OCI-LY3 (cell line): ENCODE measurements around the gene PARD3.

Source experiments
- H2AFZ ChIP-seq: fragments of 200-600, 300-600 bp; shearing (Covaris generic); 2 replicates; pipeline ENCODE4 v1.6.0; 2014; ENCODE audit warnings: antibody characterized with exemption, low read depth, low read length
- H3K27ac ChIP-seq: fragments of 200-600, 300-600 bp; sonication (generic); 2 replicates; pipeline ENCODE4 v1.5.1; 2014; ENCODE audit warnings: mild to moderate bottlenecking, low read length, moderate library complexity, mixed read lengths
- H3K27me3 ChIP-seq: fragments of 200-600, 300-600 bp; sonication (generic); 2 replicates; pipeline ENCODE4 v1.6.1; 2014; ENCODE audit warnings: low read depth, low read length, mixed read lengths
- H3K36me3 ChIP-seq: fragments of 200-600, 300-600 bp; sonication (generic); replicated peaks from 2 replicates; pipeline ENCODE3; 2014; ENCODE audit warnings: low read depth, low read length, mixed read lengths
- H3K4me1 ChIP-seq: fragments of 300-600, 200-600 bp; sonication (generic); 2 replicates; pipeline ENCODE4 v1.6.1; 2014; ENCODE audit warnings: low read length, mixed read lengths
- H3K4me2 ChIP-seq: fragments of 200-600, 300-600 bp; sonication (generic); 2 replicates; pipeline ENCODE4 v1.6.1; 2014; ENCODE audit warnings: low read length, mixed read lengths
- H3K4me3 ChIP-seq: fragments of 300-600, 200-600 bp; sonication (generic); 2 replicates; pipeline ENCODE4 v1.5.1; 2014; ENCODE audit warnings: antibody characterized with exemption, mild to moderate bottlenecking, low read length, moderate library complexity
- H3K79me2 ChIP-seq: fragments of 300-600, 200-600 bp; shearing (Covaris generic); 2 replicates; pipeline ENCODE4 v1.6.1; 2014; ENCODE audit warnings: mild to moderate bottlenecking, low read length, mixed read lengths
- H3K9ac ChIP-seq: fragments of 300-600, 200-600 bp; shearing (Covaris generic); 2 replicates; pipeline ENCODE4 v1.6.0; 2014; ENCODE audit warnings: mild to moderate bottlenecking, low read length, moderate library complexity
- H3K9me3 ChIP-seq: fragments of 200-600, 300-600 bp; shearing (Covaris generic); 2 replicates; pipeline ENCODE4 v1.6.1; 2014; ENCODE audit warnings: low read length, mixed read lengths; ENCODE audit not compliant: insufficient read depth
- H4K20me1 ChIP-seq: fragments of 200-600, 300-600 bp; sonication (generic); 2 replicates; pipeline ENCODE4 v1.6.1; 2016; ENCODE audit warnings: low read length, mixed read lengths; ENCODE audit not compliant: insufficient read depth
- EZH2phosphoT487 ChIP-seq: fragments of 200-600 bp; shearing (Covaris generic); IDR thresholded peaks from 2 replicates; pipeline ENCODE4 v1.6.1; 2018; ENCODE audit warnings: antibody characterized with exemption, mixed run types, low read depth
- TF ChIP-seq, protein P1 (sequence below): fragments of 200-600, 300-600 bp; sonication (generic); IDR thresholded peaks from 2 replicates; pipeline ENCODE4 v1.5.1; 2014; ENCODE audit warnings: antibody characterized with exemption, low read length, low read depth

Gene PARD3

DNA sequence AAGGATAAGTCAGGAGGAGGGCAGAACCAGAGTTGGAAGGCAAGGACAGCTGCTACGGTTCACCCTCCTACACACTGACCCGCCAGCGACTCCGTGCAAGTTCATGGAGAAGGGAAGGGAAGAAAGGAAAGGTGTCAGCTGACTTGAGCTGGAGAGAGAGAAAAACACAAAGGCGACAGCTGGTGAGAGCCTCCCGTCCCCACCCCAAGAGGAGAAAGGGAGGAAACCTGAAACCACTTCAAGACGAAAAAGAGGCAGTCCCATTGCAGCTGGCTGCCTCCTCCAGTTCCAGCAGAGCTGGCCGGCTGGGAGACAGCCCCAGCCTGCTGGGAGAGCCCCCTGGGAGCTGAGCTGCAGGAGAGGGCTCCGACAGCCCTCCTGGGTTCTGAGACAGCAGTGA is 75.2 kb downstream of the PARD3 start:
- Histone ChIP-seq H3K27me3 (no peaks in the 10 kb centered on the region), H3K9me3 (no peaks in the 10 kb centered on the region), H3K4me1 (no peaks in the 10 kb centered on the region), H3K4me3 (no peak overlapping the region), H2AFZ (no peak overlapping the region), H3K4me2 (no peak overlapping the region), H4K20me1 (no peaks in the 10 kb centered on the region), H3K27ac (no peak overlapping the region), H3K9ac (no peak overlapping the region), H3K79me2 (no peaks in the 10 kb centered on the region), H3K36me3 (no peaks in the 10 kb centered on the region)
- TF ChIP-seq, protein P1, sequence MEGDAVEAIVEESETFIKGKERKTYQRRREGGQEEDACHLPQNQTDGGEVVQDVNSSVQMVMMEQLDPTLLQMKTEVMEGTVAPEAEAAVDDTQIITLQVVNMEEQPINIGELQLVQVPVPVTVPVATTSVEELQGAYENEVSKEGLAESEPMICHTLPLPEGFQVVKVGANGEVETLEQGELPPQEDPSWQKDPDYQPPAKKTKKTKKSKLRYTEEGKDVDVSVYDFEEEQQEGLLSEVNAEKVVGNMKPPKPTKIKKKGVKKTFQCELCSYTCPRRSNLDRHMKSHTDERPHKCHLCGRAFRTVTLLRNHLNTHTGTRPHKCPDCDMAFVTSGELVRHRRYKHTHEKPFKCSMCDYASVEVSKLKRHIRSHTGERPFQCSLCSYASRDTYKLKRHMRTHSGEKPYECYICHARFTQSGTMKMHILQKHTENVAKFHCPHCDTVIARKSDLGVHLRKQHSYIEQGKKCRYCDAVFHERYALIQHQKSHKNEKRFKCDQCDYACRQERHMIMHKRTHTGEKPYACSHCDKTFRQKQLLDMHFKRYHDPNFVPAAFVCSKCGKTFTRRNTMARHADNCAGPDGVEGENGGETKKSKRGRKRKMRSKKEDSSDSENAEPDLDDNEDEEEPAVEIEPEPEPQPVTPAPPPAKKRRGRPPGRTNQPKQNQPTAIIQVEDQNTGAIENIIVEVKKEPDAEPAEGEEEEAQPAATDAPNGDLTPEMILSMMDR: no peak
- no peak for TF ChIP-seq EZH2phosphoT487

DNA sequence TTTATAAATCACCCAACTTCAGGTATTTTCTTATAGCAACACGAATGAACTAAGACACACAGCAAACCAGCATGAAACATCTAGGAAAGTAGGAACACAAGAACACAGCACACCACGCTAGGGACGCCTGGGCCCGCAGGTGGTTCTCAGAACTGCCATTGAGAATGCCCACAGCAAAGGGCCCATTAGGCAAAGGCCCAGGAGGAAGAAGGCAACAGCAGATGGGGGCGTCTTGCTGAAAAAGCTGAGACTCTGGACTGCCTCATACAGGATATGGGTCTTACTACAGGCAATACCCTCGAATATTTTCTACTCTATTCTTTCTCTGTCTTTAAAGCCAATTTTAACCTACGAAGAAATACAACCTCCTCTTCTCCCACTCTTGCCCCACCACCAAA is 77.3 kb downstream of the PARD3 start:
- no peak overlapping the region for H3K4me3 ChIP-seq
- no peaks in the 10 kb centered on the region for H3K79me2 ChIP-seq
- H3K4me2 ChIP-seq: no peak overlapping the region
- H3K27ac ChIP-seq: no peak overlapping the region
- no peaks in the 10 kb centered on the region for H3K4me1 ChIP-seq
- H3K36me3 ChIP-seq: no peaks in the 10 kb centered on the region
- no peaks in the 10 kb centered on the region for H3K9me3 ChIP-seq
- H3K9ac ChIP-seq: no peak overlapping the region
- no peaks in the 10 kb centered on the region for H4K20me1 ChIP-seq
- no peak overlapping the region for H2AFZ ChIP-seq
- no peaks in the 10 kb centered on the region for H3K27me3 ChIP-seq
- TF ChIP-seq, protein P1: no peak
- TF ChIP-seq EZH2phosphoT487: no peak

DNA sequence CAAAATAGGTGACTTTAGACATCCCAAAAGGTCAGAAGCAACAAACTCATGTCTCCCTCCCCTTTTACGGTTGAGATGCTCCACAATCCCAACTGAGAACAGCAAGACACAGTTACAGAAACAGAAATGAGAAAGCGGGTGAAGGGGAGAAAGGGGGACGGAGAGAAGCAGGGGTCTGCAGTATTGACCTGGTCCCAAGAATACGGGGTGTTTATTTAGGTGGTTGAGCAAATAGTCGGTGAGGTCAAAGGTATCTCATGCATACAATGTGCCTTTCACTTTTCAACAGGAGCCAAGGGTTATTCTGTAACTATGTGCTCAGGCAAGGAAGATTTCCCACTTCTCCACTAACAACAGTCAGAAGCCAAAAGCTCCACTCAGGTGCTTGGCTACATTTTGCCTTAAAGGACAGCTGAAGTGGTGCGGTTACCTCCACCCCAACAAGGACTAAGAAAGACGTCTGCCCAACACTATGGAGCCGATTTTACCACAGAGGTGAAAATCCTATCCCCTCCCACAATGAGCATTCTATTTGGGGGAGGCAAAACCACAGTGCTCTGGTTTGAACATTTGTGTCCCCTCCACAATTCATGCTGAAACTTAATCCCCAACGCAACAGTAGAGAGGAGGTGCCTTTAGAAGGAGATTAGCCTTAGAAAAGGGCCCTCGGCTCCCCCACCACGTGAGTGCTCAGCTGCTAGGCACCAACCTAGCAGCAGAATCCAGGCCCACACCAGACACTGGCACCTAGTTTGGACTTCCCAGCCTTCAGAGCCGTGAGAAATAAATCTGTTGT is 77.9 kb downstream of the PARD3 start:
- H3K9ac ChIP-seq: no peak overlapping the region
- no peak overlapping the region for H2AFZ ChIP-seq
- no peaks in the 10 kb centered on the region for H4K20me1 ChIP-seq
- no peak overlapping the region for H3K4me3 ChIP-seq
- H3K79me2 ChIP-seq: no peaks in the 10 kb centered on the region
- H3K4me1 ChIP-seq: no peaks in the 10 kb centered on the region
- H3K27ac ChIP-seq: no peak overlapping the region
- TF ChIP-seq, protein P1: no peak
- TF ChIP-seq EZH2phosphoT487: no peak
- no peaks in the 10 kb centered on the region for H3K27me3 ChIP-seq
- no peaks in the 10 kb centered on the region for H3K9me3 ChIP-seq
- no peak overlapping the region for H3K4me2 ChIP-seq
- H3K36me3 ChIP-seq: no peaks in the 10 kb centered on the region

DNA sequence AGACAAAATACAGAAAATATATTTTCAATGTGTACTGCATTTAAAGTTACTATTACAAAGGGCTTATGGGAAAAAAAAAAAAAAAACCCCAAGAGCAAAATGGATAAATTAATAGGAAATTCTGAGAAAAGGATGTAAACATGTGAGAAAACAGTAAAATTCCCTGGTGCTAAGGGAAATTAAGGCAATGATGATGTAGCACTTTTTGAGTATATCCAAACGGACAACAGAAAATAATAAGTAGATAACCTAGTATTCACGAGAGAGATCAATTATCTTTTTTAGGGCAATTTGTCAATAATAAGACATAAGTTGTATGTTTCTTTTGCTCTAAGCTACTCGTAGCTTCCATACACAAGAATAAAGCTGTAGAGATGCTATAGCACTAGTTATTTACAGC is 80.2 kb downstream of the PARD3 start:
- Histone ChIP-seq H4K20me1 (no peaks in the 10 kb centered on the region), H3K9me3 (no peaks in the 10 kb centered on the region), H3K79me2 (no peaks in the 10 kb centered on the region), H3K4me3 (no peak overlapping the region), H2AFZ (no peak overlapping the region), H3K4me2 (no peak overlapping the region), H3K27ac (no peak overlapping the region), H3K27me3 (no peaks in the 10 kb centered on the region), H3K36me3 (no peaks in the 10 kb centered on the region), H3K9ac (no peak overlapping the region), H3K4me1 (no peaks in the 10 kb centered on the region)
- no peak for TF ChIP-seq EZH2phosphoT487
- TF ChIP-seq, protein P1: no peak
